HG02610 (cell line): ENCODE data around the gene ACOT11.

Source experiments
- ATAC-seq: cut with Tn5 transposase; IDR thresholded peaks from one replicate; pipeline ENCODE4 v1.9.1; 2021; ENCODE audit warnings: mild to moderate bottlenecking, moderate library complexity; ENCODE audit not compliant: unreplicated experiment

ACOT11 gene

GRCh38 chr1:54559771-54560231 is 11.8 kb downstream of the ACOT11 start:
- no peak for ATAC-seq

GRCh38 chr1:54564312-54565112 is 16.5 kb downstream of the ACOT11 start:
- ATAC-seq = no peak

GRCh38 chr1:54565113-54565501 is 17.1 kb downstream of the ACOT11 start:
- no peak for ATAC-seq

- ATAC-seq = no peak
Measured at GRCh38 chr1:54566438-54567141, 18.6 kb downstream of the ACOT11 start.

- ATAC-seq = no peak
Measured at GRCh38 chr1:54567961-54568360, 19.9 kb downstream of the ACOT11 start.

- no peak for ATAC-seq
Measured at GRCh38 chr1:54569339-54569738, 21.3 kb downstream of the ACOT11 start.

GRCh38 chr1:54570161-54570560 is 22.1 kb downstream of the ACOT11 start:
- no peak for ATAC-seq

- ATAC-seq = no peak
Measured at GRCh38 chr1:54571326-54571725, 23.3 kb downstream of the ACOT11 start.

GRCh38 chr1:54571803-54572541 is 23.9 kb downstream of the ACOT11 start:
- no peak for ATAC-seq

GRCh38 chr1:54572542-54572850 is 24.5 kb downstream of the ACOT11 start:
- no peak for ATAC-seq

GRCh38 chr1:54574158-54574778 is 26.2 kb downstream of the ACOT11 start:
- ATAC-seq = no peak

GRCh38 chr1:54575161-54575560 is 27.1 kb downstream of the ACOT11 start:
- ATAC-seq = no peak

GRCh38 chr1:54575605-54576290 is 27.7 kb downstream of the ACOT11 start:
- ATAC-seq = no peak

- no peak for ATAC-seq
Measured at GRCh38 chr1:54577612-54578011, 29.6 kb downstream of the ACOT11 start.

GRCh38 chr1:54579337-54579781 is 31.3 kb downstream of the ACOT11 start:
- no peak for ATAC-seq

- no peak for ATAC-seq
Measured at GRCh38 chr1:54580856-54581550, 33.0 kb downstream of the ACOT11 start.

GRCh38 chr1:54581621-54582035 is 33.6 kb downstream of the ACOT11 start:
- ATAC-seq = no peak

GRCh38 chr1:54582566-54583306 is 34.7 kb downstream of the ACOT11 start:
- ATAC-seq = no peak

GRCh38 chr1:54583307-54583686 is 35.3 kb downstream of the ACOT11 start:
- no peak for ATAC-seq
